Testis (tissue), 3 donors: ENCODE results near the gene LBX2. TPM values are rescaled to one million over a fixed set of nuclear protein-coding genes. Genes with fewer than 3 reads are reported as not detected.

Experiments used
- DNase-seq: peaks from one replicate; pipeline ENCODE4 v3.0.0-alpha.2; 2019
- H3K27ac ChIP-seq, 2 donors: fragments of 200-600 bp; sonication (generic); one replicate each; pipeline ENCODE4 v1.5.1; 2019
- H3K27me3 ChIP-seq: fragments of 200-600 bp; sonication (generic); one replicate; pipeline ENCODE4 v1.5.1; 2019
- H3K36me3 ChIP-seq: fragments of 200-600 bp; sonication (generic); one replicate; pipeline ENCODE4 v1.5.1; 2017; ENCODE audit warnings: low read depth; ENCODE audit errors: missing control alignments
- H3K4me1 ChIP-seq: fragments of 200-600 bp; sonication (generic); one replicate; pipeline ENCODE4 v1.5.1; 2019
- H3K4me3 ChIP-seq, 2 donors: fragments of 200-600 bp; sonication (generic); one replicate each; pipeline ENCODE4 v1.5.1; 2017 to 2019
- H3K9me3 ChIP-seq: fragments of 200-600 bp; sonication (generic); one replicate; pipeline ENCODE4 v1.5.1; 2017
- POLR2A ChIP-seq: fragments of 450-650 bp; IDR thresholded peaks from one replicate; pipeline ENCODE4 v1.6.1; 2017; ENCODE audit warnings: antibody characterized with exemption, mild to moderate bottlenecking, moderate library complexity
- WGBS, 2 donors: methylation state at CpG; one replicate each; pipeline ENCODE4 v1.1.5; 2018; 5-methylcytosine and 5-hydroxymethylcytosine counted together
- intact Hi-C: fragments of 100-400 bp; cut with DNase I; formaldehyde crosslinking; loops from one replicate; pipeline ENCODE4 v1.15.1; 2023; ENCODE audit warnings: low total_unique reads
- polyA plus RNA-seq: library from polyadenylated mRNA; stranded (reverse); fragments of 350-450 nt; fragmentation: Illumina TruSeq; extraction: RNeasy Lipid Tissue Mini Kit (QIAGEN cat#74804); gene quantifications from one replicate; pipeline ENCODE4 v1.2.3, GENCODE V29; 2014; ENCODE audit warnings: low read depth, low replicate concordance; ENCODE audit not compliant: insufficient read depth
- total RNA-seq, 2 donors: library from RNA; depleted of rRNA; stranded (reverse); fragments of >200 nt; gene quantifications; one replicate each; pipeline ENCODE4 v1.2.3, GENCODE V29; 2016
- TF ChIP-seq, protein P1 (sequence below), 3 experiments: fragments of 450-650 bp in 2 of 3; fragments of 200-600 bp in 1 of 3; sonication (generic) in 1 of 3; IDR thresholded peaks; one replicate each; pipeline ENCODE4 v1.5.1; 2016 to 2019; ENCODE audit warnings: antibody characterized with exemption in 3 of 3, mild to moderate bottlenecking in 2 of 3, moderate library complexity in 1 of 3

Gene LBX2
- total and polyA plus RNA-seq, 3 donors from 2014 or later = 0.33 to 1.4 TPM; not detected in 1

DNA sequence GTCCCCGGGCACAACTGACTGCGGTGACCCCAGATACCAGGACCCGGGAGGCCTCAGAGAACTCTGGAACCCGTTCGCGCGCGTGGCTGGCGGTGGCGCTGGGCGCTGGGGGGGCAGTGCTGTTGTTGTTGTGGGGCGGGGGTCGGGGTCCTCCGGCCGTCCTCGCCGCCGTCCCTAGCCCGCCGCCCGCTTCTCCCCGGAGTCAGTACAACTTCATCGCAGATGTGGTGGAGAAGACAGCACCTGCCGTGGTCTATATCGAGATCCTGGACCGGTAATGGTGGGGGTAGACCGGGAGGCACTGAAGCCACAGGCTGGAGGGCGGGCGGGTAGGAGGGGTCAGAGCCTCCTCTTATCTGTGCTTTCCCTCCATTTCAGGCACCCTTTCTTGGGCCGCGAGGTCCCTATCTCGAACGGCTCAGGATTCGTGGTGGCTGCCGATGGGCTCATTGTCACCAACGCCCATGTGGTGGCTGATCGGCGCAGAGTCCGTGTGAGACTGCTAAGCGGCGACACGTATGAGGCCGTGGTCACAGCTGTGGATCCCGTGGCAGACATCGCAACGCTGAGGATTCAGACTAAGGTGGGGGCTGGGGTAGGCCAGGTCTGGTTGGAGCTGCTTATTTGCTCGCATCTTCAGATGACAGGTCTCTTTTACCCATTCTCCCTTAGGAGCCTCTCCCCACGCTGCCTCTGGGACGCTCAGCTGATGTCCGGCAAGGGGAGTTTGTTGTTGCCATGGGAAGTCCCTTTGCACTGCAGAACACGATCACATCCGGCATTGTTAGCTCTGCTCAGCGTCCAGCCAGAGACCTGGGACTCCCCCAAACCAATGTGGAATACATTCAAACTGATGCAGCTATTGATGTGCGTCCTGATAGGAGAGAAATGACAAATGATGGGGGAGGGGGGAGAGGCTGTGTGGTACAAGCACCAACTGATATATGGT is 31.1 kb upstream of the LBX2 start:
- Histone ChIP-seq H3K4me3 (peak overlapping the region; percentile 72 to 87), H3K36me3 (no peaks in the 10 kb centered on the region), H3K27ac (peak overlapping the region; percentile 62 to 82), H3K27me3 (no peaks in the 10 kb centered on the region), H3K9me3 (no peaks in the 10 kb centered on the region), H3K4me1 (peaks cover 16% of the 10 kb centered on the region)
- peak; percentile 49 for DNase-seq
- intact Hi-C loops = no loop called here
- no peak for TF ChIP-seq POLR2A
- TF ChIP-seq, protein P1, sequence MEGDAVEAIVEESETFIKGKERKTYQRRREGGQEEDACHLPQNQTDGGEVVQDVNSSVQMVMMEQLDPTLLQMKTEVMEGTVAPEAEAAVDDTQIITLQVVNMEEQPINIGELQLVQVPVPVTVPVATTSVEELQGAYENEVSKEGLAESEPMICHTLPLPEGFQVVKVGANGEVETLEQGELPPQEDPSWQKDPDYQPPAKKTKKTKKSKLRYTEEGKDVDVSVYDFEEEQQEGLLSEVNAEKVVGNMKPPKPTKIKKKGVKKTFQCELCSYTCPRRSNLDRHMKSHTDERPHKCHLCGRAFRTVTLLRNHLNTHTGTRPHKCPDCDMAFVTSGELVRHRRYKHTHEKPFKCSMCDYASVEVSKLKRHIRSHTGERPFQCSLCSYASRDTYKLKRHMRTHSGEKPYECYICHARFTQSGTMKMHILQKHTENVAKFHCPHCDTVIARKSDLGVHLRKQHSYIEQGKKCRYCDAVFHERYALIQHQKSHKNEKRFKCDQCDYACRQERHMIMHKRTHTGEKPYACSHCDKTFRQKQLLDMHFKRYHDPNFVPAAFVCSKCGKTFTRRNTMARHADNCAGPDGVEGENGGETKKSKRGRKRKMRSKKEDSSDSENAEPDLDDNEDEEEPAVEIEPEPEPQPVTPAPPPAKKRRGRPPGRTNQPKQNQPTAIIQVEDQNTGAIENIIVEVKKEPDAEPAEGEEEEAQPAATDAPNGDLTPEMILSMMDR (IDR thresholded peaks at IDR 0.05) = no peak
- 1 to 3% methylated on average over 18 to 43 of the region's 54 CpGs for WGBS, 2 donors

DNA sequence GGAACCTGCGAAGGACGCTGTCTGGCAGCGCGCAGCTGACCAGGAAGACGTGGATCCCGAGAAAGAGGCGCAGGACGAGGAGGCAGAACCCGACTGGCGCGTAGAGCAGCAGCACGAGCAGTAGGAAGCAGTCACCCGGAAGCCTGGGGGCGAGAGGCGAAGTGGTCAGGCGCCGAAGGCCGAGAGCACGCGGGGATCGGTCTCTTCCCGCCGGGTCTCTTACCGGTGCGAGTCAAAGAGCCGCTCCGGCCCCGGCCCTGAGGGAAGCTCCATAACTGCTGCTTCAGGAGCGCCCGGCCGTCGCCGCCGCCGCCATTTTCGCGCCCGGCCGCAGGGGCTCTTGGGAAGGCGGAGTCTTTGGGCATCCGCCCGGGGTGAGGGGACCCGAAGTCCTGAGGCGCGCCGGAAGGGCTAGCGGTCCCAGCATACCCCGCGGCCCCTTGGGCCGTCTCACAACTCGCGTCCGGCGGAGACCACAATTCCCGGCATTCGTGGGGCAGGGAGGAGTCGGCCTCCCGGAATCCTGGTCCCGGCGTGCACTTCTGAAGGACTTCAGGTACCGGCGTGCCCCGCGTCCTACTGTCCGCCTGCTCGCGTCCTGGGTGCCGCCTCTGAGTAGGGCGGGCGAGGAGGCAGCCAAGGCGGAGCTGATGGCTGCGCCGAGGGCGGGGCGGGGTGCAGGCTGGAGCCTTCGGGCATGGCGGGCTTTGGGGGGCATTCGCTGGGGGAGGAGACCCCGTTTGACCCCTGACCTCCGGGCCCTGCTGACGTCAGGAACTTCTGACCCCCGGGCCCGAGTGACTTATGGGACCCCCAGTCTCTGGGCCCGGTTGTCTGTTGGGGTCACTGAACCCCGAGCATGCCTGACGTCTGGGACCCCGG is 30.2 kb upstream of the LBX2 start, which contains the start of the genes AUP1 and HTRA2:
TSS of gene AUP1 (minus strand) at position 350 of the 882 bp plus-strand sequence. CDS start at position 273, 77 bp downstream.
TSS of gene HTRA2 (plus strand) at position 577 of the 882 bp plus-strand sequence. CDS start at position 651, 74 bp downstream.
- H3K4me1 ChIP-seq = peaks cover 16% of the 10 kb centered on the region
- no peaks in the 10 kb centered on the region for H3K27me3 ChIP-seq
- peak; percentile 99 for DNase-seq
- H3K36me3 ChIP-seq = no peaks in the 10 kb centered on the region
- TF ChIP-seq, protein P1 (IDR thresholded peaks at IDR 0.05) = no peak
- no peak for TF ChIP-seq POLR2A
- H3K9me3 ChIP-seq = no peaks in the 10 kb centered on the region
- H3K4me3 ChIP-seq = peak within 1 kb of the TSS; percentile 72 to 87
- 0 to 3% methylated on average over 15 to 56 of the region's 87 CpGs for WGBS, 2 donors
- peak within 1 kb of the TSS; percentile 62 to 82 for H3K27ac ChIP-seq
- intact Hi-C loops = no loop called here

DNA sequence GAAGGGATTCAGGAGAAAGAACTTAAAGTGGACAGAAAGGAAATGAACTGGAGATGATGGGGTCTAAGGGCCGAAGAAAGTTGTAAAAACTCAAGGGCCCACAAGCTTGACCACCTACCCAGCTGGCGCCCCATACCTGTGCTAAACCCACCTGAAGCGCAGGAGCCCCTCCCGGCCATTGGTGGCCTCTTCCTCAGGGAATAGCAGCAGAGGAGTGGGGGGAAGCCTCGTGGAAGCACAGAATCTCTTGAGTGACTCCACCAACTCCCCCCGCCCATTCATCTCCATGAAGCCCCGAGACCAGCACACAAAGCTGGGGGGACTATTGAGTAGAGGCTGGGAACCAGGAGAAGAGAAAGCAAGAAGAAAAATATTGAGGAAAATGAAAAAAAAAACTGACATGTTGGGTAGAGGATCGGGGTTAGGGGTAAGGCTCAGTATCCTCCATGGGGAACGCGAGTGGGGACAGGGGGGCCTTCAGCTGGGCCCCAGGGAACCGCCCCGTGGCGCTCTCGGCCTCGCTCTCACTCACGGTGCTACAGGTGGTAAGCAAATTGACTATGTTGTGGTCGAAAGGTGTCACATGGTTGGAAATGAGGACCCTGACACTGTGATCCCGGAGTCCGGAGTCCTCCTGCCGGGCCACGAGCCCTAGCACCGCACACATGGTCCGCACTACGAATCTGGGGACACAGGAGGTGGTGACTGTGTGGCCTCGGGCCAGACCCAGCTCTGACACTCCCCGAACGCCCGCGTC is 29.4 kb upstream of the LBX2 start:
- intact Hi-C loops = no loop called here
- Histone ChIP-seq H3K27me3 (no peaks in the 10 kb centered on the region), H3K4me1 (peaks cover 16% of the 10 kb centered on the region), H3K4me3 (peak overlapping the region; percentile 72 to 87), H3K36me3 (no peaks in the 10 kb centered on the region), H3K27ac (peak overlapping the region; percentile 62 to 82), H3K9me3 (no peaks in the 10 kb centered on the region)
- 13 to 14% methylated on average over 17 to 28 of the region's 29 CpGs for WGBS, 2 donors
- no peak for DNase-seq
- no peak for TF ChIP-seq POLR2A
- TF ChIP-seq, protein P1 (IDR thresholded peaks at IDR 0.05) = no peak

DNA sequence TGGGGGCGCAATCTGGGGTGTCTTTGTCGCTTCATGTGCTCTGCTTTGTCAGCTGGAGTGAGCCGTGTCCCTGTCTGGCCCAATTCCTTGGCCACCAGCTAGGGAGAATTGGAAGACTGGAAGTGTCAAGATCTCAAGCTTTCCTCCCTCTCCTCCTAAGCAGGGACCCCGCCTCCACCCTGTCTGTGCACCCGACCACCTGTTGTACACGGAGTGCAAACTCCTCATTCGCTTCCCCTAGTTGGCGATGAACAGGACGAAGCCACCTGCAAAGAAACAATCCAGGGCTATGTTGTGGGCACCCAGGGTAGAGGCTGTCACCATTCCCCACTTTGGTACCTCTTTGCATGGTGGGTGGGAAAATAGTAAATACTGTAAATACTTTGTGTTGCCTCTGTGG is 28.3 kb upstream of the LBX2 start:
- WGBS, 2 donors = 94 to 95% methylated on average over 9 of the region's 9 CpGs
- H3K36me3 ChIP-seq = no peaks in the 10 kb centered on the region
- intact Hi-C loops = no loop called here
- no peak for DNase-seq
- TF ChIP-seq, protein P1 (IDR thresholded peaks at IDR 0.05) = no peak
- H3K9me3 ChIP-seq = no peaks in the 10 kb centered on the region
- no peak overlapping the region for H3K27ac ChIP-seq
- no peak overlapping the region for H3K4me3 ChIP-seq
- peaks cover 16% of the 10 kb centered on the region for H3K4me1 ChIP-seq
- H3K27me3 ChIP-seq = no peaks in the 10 kb centered on the region
